ENCODE results near the gene SLC22A4. TPM values are rescaled to one million over a fixed set of nuclear protein-coding genes. Genes with fewer than 3 reads are reported as not detected.

Gene SLC22A4
- total RNA-seq, 4 donors from 2014 or later, result 2.6 to 6.8 (median 5.7) TPM

DNA sequence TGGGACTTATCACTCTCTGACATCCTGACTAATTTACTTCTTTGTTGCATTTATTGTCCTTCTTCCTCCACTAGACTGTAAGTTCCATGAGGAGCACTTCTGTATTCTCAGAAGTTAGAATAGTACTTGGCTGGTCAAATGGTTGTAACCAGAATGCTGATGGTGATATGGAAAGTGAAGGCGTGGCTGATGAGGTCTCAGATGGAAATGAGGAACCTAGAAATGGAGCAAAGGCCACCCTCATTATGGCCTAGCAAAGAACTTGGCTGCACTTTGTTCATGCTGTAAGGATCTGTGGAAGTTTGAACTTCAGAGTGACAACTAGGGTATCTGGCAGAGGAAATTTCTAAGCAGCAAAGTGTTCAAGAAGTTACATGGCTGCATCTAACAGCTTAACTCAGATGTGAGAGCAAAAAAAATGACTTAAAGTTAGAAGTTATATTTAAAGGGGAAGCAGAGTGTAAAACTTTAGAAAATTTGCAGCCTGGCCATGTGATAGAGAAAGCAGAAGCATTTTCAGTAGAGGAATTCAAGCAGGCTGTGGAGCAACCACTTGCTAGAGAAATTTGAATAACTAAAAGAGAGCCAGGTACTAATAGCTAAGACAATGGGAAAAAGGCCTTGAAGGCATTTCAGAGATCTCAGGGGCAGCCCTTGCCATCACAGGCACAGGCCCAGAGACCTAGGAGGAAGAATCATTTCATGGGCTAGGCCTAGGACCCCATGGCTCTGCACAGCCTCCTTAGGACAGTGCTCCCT is 60.4 kb downstream of the SLC22A4 start:
- ATAC-seq (ENCODE audit: low FRiP score), result no peak
- TF ChIP-seq, protein P1, sequence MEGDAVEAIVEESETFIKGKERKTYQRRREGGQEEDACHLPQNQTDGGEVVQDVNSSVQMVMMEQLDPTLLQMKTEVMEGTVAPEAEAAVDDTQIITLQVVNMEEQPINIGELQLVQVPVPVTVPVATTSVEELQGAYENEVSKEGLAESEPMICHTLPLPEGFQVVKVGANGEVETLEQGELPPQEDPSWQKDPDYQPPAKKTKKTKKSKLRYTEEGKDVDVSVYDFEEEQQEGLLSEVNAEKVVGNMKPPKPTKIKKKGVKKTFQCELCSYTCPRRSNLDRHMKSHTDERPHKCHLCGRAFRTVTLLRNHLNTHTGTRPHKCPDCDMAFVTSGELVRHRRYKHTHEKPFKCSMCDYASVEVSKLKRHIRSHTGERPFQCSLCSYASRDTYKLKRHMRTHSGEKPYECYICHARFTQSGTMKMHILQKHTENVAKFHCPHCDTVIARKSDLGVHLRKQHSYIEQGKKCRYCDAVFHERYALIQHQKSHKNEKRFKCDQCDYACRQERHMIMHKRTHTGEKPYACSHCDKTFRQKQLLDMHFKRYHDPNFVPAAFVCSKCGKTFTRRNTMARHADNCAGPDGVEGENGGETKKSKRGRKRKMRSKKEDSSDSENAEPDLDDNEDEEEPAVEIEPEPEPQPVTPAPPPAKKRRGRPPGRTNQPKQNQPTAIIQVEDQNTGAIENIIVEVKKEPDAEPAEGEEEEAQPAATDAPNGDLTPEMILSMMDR (IDR thresholded peaks at IDR 0.05), result no peak

DNA sequence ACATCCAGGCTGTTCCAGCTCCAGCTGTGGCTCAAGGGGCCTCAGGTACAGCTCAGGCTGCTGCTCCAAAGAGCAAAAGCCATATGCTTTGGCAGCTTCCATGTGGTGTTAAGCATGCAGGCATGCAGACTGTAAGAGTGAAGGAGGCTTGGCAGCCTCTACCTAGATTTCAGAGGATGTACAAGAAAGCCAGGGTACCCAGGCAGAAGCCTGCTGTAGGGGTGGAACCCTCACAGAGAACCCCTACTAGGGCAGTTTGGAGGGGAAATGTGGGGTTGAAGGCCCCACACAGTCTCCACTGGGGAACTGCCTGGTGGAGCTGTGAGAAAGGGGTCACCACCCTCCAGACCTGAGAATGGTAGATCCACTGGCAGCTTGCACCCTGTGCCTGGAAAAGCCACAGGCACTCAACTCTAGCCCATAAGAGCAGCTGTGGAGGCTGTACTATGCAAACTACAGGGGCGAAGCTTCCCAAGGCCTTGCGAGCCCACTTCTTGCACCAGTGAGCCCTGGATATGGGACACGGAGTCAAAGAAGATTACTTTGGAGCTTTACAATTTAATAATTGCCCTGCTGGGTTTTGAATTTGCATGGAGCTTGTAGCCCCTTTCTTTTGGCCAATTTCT is 61.1 kb downstream of the SLC22A4 start:
- ATAC-seq (ENCODE audit: low FRiP score), result no peak

More for the DNA sequence above, 60.4 kb downstream of the SLC22A4 start:
- no peak for DNase-seq (ENCODE audit: low spot score)

DNA sequence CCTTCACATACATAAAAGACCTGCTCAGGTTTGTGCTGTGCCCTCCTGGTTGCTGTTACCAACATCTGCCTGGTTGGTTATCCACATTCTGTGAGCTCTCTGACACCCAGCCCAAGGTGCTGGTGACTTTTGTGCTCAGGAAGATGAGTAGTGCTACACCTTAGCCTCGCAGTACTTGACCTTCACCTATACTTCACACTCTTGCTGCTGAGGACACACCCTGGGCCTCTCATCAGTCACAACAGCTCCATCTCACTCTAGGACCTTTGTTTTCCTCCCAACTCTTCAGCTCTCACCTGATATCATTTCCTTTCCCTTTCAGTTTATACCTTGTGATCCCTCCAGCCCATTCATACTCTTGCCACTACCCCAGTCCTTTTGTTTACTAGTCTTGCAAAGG is 64.6 kb downstream of the SLC22A4 start:
- DNase-seq (ENCODE audit: low spot score), result no peak
- TF ChIP-seq, protein P1 (IDR thresholded peaks at IDR 0.05), result no peak
- ATAC-seq (ENCODE audit: low FRiP score), result no peak

More for the DNA sequence above, 61.1 kb downstream of the SLC22A4 start:
- no peak for DNase-seq (ENCODE audit: low spot score)
- TF ChIP-seq, protein P1 (IDR thresholded peaks at IDR 0.05), result no peak

DNA sequence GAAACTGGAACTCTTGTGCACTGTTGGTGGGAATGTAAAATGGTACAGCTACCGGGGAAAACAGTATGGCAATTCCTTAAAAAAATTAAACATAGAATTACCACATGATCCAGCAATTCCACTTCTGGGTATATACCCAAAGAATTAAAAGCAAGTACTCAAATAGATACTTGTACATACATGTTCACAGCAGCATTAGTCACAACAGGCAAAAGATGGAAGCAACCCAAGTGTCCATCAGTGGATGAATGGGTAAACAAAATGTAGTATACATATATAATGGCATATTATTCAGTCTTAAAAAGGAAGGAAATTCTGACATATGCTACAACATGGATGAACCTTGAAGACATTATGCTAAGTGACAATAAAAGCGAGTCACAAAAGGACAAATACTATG is 67.9 kb downstream of the SLC22A4 start:
- TF ChIP-seq, protein P1 (IDR thresholded peaks at IDR 0.05), result no peak
- no peak for DNase-seq (ENCODE audit: low spot score)
- ATAC-seq (ENCODE audit: low FRiP score), result no peak

DNA sequence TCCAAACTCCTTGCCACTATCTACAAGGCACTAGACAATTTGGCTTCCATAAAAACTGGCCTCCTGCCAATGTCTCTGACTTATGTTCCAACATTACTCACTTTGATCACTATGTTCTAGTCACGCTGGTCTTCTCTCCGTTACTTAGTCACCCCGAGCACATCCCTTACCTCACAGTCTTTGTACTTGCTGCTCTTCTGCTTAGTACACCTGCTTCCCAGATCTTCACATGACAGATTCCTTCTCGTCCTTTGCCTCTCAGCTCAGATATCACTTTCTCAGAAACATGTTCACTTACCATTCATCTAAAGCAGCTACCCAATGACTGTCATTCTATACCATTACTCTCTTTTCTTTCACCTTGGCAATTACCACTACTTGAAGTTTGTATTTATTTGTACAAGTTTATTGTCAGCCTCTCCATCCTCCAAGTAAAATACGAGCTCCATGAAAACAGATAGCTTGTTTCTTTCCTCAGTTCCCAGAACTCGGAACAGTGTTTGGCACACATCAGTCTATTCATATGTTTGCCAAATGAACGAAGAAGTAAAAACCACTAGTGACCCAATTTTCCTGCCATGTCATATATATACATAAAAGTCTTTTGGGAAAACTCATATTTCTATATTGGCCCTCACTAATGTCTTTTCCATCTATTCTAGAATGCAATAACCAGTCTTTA is 69.4 kb downstream of the SLC22A4 start:
- no peak for DNase-seq (ENCODE audit: low spot score)

DNA sequence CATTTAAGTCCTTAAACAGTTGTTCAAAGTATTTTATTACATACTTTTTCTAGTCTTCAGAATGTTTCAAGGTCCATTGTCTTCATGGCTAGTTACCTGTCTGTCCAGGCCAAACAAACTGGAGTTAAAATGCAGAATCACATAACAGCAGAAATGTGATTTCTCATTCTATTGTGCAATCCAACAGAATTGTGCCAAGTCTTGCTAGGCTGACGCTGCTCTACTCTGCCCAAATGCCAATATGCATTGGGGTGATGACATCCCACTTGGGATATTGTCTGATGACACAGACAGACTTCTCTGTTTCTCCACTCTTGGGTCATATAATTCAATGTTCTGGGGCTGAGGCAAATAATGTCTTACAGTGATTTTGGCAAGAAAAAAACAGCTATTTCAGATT is 70.1 kb downstream of the SLC22A4 start:
- DNase-seq (ENCODE audit: low spot score) (no peak), ATAC-seq (ENCODE audit: low FRiP score) (peak; percentile 71)
- TF ChIP-seq, protein P1 (IDR thresholded peaks at IDR 0.05), result no peak

More for the DNA sequence above, 69.4 kb downstream of the SLC22A4 start:
- peak; percentile 87 for ATAC-seq (ENCODE audit: low FRiP score)
- TF ChIP-seq, protein P1 (IDR thresholded peaks at IDR 0.05), result no peak

Data from omental fat pad (tissue), 4 donors.